A673 (cell line): ENCODE results near the gene HARBI1. TPM values are rescaled to one million over a fixed set of nuclear protein-coding genes. Genes with fewer than 3 reads are reported as not detected.

Source experiments
- BruUV-seq: library from RNA; stranded (reverse); fragments of 400-500 nt; replicated peaks from 2 replicates; lab custom pipeline; 2021; lab: Mats Ljungman, UMichigan
- CTCF ChIA-PET: fragments of 300-600 bp; sonication (Branson Sonifier 250); formaldehyde crosslinking; loops from one replicate; lab custom pipeline; 2022; ENCODE audit warnings: antibody characterized with exemption; lab: Charles Lee
- POLR2A ChIA-PET: fragments of 300-600 bp; sonication (Branson Sonifier 250); formaldehyde crosslinking; loops from one replicate; lab custom pipeline; 2022; ENCODE audit warnings: antibody characterized with exemption; ENCODE audit not compliant: low non-redundant PET; lab: Charles Lee
- DNase-seq: peaks from one replicate; pipeline ENCODE4 v3.0.0-alpha.2; 2015; ENCODE audit warnings: low spot score
- H3K27ac ChIP-seq: fragments of 200-600 bp; sonication (generic); 2 replicates; pipeline ENCODE4 v1.5.1; 2016; ENCODE audit warnings: mixed run types, low read depth, mild to moderate bottlenecking, mixed read lengths, antibody characterized with exemption, low read length; ENCODE audit not compliant: poor library complexity, severe bottlenecking
- H3K27me3 ChIP-seq: fragments of 200-600 bp; sonication (generic); replicated peaks from 2 replicates; pipeline ENCODE4 v1.6.1; 2017; ENCODE audit warnings: mixed run types, low read depth, mild to moderate bottlenecking, mixed read lengths, antibody characterized with exemption, low read length; ENCODE audit not compliant: insufficient read depth, poor library complexity
- H3K36me3 ChIP-seq: fragments of 200-600 bp; sonication (generic); 2 replicates; pipeline ENCODE4 v1.6.1; 2016; ENCODE audit warnings: mixed run types, mild to moderate bottlenecking, mixed read lengths, antibody characterized with exemption, low read length; ENCODE audit not compliant: insufficient read depth, poor library complexity, severe bottlenecking
- H3K4me1 ChIP-seq: fragments of 200-600 bp; sonication (generic); 2 replicates; pipeline ENCODE4 v1.6.1; 2017; ENCODE audit warnings: mixed run types, mild to moderate bottlenecking, mixed read lengths, antibody characterized with exemption, low read length; ENCODE audit not compliant: insufficient read depth, poor library complexity, severe bottlenecking
- H3K4me3 ChIP-seq: fragments of 200-600 bp; sonication (generic); 2 replicates; pipeline ENCODE4 v1.5.1; 2016; ENCODE audit warnings: low read depth, mixed run types, mild to moderate bottlenecking, mixed read lengths, low read length; ENCODE audit not compliant: poor library complexity, severe bottlenecking
- H3K9me3 ChIP-seq: fragments of 200-600 bp; sonication (generic); 2 replicates; pipeline ENCODE4 v1.6.1; 2016; ENCODE audit warnings: mixed run types, low read depth, mild to moderate bottlenecking, mixed read lengths, antibody characterized with exemption, low read length; ENCODE audit not compliant: poor library complexity, severe bottlenecking
- EZH2 ChIP-seq: fragments of 200-600 bp; sonication (generic); IDR thresholded peaks from 2 replicates; pipeline ENCODE4 v1.6.1; 2017; ENCODE audit warnings: borderline replicate concordance, low read depth, mild to moderate bottlenecking, mixed read lengths, antibody characterized with exemption, low read length; ENCODE audit not compliant: poor library complexity, severe bottlenecking
- intact Hi-C: fragments of 100-400 bp; cut with micrococcal nuclease; formaldehyde crosslinking; loops from one replicate; pipeline ENCODE4 v1.10.0; 2022; ENCODE audit not compliant: unreplicated experiment
- total RNA-seq: library from RNA; stranded (reverse); gene quantifications from 2 replicates; pipeline ENCODE4 v1.2.3, GENCODE V29; 2021
- TF ChIP-seq, protein P1 (sequence below): fragments of 300-800, 200-600 bp; sonication (generic); conservative IDR thresholded peaks from 2 replicates; pipeline ENCODE4 v1.5.1; 2017; ENCODE audit warnings: low read depth, mild to moderate bottlenecking, antibody characterized with exemption, low read length, moderate library complexity, mixed read lengths

Gene HARBI1
- total RNA-seq, 1 experiment from 2014 or later: 11.6 TPM

DNA sequence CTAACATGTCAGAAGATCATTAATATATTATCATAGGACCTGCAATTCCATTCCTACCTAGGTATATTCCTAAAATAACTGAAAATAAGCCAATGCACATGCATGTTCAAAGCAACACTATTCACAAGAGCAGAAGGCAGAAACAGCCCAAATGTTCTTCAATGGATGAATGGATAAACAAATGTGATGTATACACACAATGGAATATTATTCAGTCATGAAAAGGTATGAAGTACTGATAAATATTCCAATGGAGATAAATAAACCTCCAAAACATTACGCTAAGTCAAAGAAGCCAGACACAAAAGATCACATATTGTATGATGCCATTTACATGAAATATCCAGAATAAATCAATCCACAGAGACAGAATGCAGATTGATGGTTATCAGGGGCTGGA is 40.0 kb downstream of the HARBI1 start:
- Histone ChIP-seq H3K4me1 (no peaks in the 10 kb centered on the region), H3K4me3 (no peak overlapping the region), H3K27me3 (no peaks in the 10 kb centered on the region), H3K27ac (no peak overlapping the region), H3K36me3 (no peaks in the 10 kb centered on the region), H3K9me3 (no peaks in the 10 kb centered on the region)
- intact Hi-C loops: no loop called here
- TF ChIP-seq, protein P1, sequence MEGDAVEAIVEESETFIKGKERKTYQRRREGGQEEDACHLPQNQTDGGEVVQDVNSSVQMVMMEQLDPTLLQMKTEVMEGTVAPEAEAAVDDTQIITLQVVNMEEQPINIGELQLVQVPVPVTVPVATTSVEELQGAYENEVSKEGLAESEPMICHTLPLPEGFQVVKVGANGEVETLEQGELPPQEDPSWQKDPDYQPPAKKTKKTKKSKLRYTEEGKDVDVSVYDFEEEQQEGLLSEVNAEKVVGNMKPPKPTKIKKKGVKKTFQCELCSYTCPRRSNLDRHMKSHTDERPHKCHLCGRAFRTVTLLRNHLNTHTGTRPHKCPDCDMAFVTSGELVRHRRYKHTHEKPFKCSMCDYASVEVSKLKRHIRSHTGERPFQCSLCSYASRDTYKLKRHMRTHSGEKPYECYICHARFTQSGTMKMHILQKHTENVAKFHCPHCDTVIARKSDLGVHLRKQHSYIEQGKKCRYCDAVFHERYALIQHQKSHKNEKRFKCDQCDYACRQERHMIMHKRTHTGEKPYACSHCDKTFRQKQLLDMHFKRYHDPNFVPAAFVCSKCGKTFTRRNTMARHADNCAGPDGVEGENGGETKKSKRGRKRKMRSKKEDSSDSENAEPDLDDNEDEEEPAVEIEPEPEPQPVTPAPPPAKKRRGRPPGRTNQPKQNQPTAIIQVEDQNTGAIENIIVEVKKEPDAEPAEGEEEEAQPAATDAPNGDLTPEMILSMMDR: no peak
- no peak for TF ChIP-seq EZH2
- BruUV-seq: no TSS peak
- POLR2A ChIA-PET: no interaction called here
- CTCF ChIA-PET: no interaction called here
- DNase-seq: no peak

DNA sequence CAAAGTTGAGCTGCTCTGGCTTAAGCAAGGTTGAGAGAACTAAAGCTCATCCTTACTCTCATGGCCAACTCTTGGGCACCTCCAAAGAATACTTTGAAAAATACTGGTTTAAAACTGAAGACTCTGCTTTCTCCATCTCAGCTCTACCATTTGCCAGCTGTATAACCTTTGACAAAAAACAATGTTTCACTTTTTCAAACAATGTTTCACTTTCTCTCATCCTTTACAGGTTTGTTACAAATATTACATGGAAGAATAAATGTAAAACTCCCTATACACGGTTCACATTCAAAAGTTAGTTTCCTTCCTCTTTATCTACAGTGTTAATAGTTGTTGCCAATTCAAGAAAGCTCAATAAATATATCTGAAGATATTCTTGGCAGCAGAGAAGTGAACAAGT is 42.4 kb downstream of the HARBI1 start:
- Histone ChIP-seq H3K27ac (no peak overlapping the region), H3K27me3 (no peaks in the 10 kb centered on the region), H3K4me1 (no peaks in the 10 kb centered on the region), H3K9me3 (no peaks in the 10 kb centered on the region), H3K4me3 (no peak overlapping the region), H3K36me3 (no peaks in the 10 kb centered on the region)
- TF ChIP-seq, protein P1: no peak
- no peak for TF ChIP-seq EZH2
- ChIA-PET POLR2A (no interaction called here), CTCF (interaction anchor here (0.7 kb wide), 1 partner anchor 1638 kb away, joined by 11 read pairs; no protein-coding TSS in a partner anchor)
- BruUV-seq: no TSS peak
- no peak for DNase-seq
- intact Hi-C loops: no loop called here

DNA sequence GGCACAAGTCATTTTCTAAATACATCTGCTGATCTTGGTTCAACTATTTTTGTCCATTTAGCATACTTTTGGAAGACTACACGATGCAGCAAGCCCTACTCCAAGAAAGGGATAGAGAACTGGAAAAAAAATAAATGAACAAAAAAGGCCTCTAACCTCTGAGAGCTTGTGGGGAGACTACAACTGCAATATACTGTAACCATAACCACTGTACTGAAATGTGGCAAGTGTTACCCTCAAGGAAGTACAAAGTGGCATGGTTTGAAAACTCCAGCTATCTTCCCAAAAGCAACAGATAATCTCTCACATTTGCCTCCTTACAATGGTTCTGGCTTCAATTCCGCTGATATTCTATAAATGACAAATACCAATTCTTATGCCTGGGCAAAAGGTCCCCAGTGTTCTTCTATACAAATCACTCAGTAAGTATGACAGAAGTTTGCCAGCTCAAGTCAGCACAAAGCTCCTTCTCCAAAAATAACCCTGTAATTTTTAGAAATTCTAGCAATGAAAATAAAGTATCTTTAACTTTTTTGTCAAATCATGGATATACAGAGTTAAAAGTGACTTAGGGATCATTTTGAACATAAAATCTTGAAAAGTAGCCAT is 46.1 kb downstream of the HARBI1 start:
- Histone ChIP-seq H3K27ac (peak overlapping the region; percentile 11), H3K9me3 (no peaks in the 10 kb centered on the region), H3K27me3 (no peaks in the 10 kb centered on the region), H3K36me3 (no peaks in the 10 kb centered on the region), H3K4me1 (no peaks in the 10 kb centered on the region), H3K4me3 (no peak overlapping the region)
- no peak for DNase-seq
- intact Hi-C loops: no loop called here
- no TSS peak for BruUV-seq
- ChIA-PET CTCF (no interaction called here), POLR2A (no interaction called here)
- no peak for TF ChIP-seq EZH2
- TF ChIP-seq, protein P1: no peak
